Measurements from ENCODE around the gene IL5RA. TPM values are rescaled to one million over a fixed set of nuclear protein-coding genes. Genes with fewer than 3 reads are reported as not detected.

The IL5RA gene
- total RNA-seq, 4 donors from 2014 or later, result 0.19 to 0.98 (median 0.28) TPM

DNA sequence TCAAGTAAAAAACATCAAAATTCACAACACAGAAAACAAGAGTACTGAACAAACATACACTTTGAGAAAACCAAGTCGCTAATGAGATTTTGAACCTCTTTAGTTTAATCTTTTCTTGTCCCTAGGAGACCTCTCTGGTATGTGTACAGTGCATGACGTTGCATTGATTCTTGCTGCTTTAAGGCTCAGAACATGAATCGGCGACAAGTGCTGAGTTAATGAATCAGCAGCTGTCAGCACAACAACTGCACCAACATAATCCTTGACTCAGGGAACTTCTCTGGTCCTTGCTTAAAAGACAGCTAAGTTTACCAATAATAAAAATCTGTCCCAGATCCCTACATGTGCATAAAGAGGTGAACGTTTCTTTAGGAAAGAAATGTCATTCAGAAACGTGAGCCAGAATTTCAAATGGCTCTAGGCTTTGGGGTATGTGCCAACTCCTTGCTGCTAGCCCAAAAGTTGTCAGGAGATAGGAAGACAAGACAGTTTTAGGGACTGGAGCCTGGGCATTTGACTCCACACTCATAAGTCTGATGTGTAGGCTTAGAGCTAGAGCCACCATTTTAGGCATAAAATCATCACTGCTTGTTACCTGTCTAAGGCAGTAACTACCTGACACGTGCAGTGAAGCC is 86.9 kb downstream of the IL5RA start:
- TF ChIP-seq, protein P1, sequence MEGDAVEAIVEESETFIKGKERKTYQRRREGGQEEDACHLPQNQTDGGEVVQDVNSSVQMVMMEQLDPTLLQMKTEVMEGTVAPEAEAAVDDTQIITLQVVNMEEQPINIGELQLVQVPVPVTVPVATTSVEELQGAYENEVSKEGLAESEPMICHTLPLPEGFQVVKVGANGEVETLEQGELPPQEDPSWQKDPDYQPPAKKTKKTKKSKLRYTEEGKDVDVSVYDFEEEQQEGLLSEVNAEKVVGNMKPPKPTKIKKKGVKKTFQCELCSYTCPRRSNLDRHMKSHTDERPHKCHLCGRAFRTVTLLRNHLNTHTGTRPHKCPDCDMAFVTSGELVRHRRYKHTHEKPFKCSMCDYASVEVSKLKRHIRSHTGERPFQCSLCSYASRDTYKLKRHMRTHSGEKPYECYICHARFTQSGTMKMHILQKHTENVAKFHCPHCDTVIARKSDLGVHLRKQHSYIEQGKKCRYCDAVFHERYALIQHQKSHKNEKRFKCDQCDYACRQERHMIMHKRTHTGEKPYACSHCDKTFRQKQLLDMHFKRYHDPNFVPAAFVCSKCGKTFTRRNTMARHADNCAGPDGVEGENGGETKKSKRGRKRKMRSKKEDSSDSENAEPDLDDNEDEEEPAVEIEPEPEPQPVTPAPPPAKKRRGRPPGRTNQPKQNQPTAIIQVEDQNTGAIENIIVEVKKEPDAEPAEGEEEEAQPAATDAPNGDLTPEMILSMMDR (IDR thresholded peaks at IDR 0.05; ENCODE audit: low read depth), result no peak

DNA sequence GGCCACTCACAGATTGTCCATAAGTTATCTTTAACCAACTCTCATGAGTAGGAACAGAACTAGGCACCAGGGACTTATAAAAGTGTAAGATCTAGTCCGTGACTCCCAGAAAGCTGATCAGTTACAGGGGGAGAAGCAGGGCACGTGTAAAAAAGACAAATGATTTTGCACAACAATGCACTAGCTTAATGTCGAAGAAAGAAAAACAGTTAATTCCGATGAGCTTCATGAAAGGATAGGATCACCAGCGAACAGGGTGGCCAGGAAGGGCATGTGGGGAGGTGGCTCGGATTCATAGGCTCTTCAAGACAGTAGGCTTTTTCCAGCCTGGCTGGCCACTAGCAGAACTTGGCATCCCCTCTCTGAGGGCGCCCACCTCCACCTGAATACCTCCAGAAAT is 90.0 kb downstream of the IL5RA start:
- TF ChIP-seq, protein P1 (IDR thresholded peaks at IDR 0.05; ENCODE audit: low read depth), result no peak

Small RNAs within 50 kb of the gene (small RNA-seq; reads per million reads assigned to genes)
- gene RF00416, result not detected

Other genes starting within 250 kb of the IL5RA start
- 10 to 100 TPM; 15.1 to 29.2 (median 17.6) TPM for gene TRNT1, start 16.6 kb upstream of the IL5RA start, total RNA-seq
- gene CRBN, start 69.3 kb upstream of the IL5RA start, total RNA-seq, result 100 to 1,000 TPM in 3 of 4 donors, 10 to 100 TPM in 1; 83.2 to 190 (median 137) TPM